Fibroblast of mammary gland (primary cell): Measurements from ENCODE around the gene TMEM52B.
"Not testable (repeated sequence)": the region's sequence is repeated elsewhere in the genome, so short reads cannot be mapped to it uniquely, and the experiment has no call there.

Source experiments
- DNase-seq: peaks from one replicate; pipeline ENCODE4 v3.0.0-alpha.2; 2010; ENCODE audit warnings: low read depth
- H3K4me3 ChIP-seq: 2 replicates; pipeline ENCODE4 v1.5.1; 2011; ENCODE audit warnings: low read depth, mild to moderate bottlenecking, low read length, moderate library complexity; ENCODE audit not compliant: control insufficient read depth
- TF ChIP-seq, protein P1 (sequence below): conservative IDR thresholded peaks from 2 replicates; pipeline ENCODE4 v1.5.1; 2011; ENCODE audit warnings: low read depth, low read length, inconsistent platforms; ENCODE audit not compliant: control insufficient read depth, insufficient read depth

TMEM52B gene

DNA sequence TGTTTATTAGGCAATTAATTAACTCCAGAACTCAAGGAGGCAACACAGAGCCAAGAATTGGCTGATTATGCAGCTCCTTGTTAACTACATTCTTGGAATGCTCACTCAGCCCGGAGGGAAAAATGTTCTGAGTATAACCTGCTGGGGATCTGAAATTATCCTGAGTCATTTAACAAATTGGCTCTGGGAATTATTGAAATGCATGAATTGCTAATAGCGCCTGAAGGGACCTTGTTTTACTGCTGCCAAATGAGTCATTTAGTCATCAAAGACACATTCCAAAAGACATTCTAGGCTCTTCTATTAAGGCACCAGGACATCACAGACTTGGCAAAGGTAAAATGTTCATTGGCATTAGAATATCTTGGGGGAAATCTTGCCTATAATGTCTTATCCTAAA, 13.0 kb downstream of the TMEM52B start:
- H3K4me3 ChIP-seq, result no peak overlapping the region
- DNase-seq, result peak; percentile 77
- TF ChIP-seq, protein P1, sequence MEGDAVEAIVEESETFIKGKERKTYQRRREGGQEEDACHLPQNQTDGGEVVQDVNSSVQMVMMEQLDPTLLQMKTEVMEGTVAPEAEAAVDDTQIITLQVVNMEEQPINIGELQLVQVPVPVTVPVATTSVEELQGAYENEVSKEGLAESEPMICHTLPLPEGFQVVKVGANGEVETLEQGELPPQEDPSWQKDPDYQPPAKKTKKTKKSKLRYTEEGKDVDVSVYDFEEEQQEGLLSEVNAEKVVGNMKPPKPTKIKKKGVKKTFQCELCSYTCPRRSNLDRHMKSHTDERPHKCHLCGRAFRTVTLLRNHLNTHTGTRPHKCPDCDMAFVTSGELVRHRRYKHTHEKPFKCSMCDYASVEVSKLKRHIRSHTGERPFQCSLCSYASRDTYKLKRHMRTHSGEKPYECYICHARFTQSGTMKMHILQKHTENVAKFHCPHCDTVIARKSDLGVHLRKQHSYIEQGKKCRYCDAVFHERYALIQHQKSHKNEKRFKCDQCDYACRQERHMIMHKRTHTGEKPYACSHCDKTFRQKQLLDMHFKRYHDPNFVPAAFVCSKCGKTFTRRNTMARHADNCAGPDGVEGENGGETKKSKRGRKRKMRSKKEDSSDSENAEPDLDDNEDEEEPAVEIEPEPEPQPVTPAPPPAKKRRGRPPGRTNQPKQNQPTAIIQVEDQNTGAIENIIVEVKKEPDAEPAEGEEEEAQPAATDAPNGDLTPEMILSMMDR, result no peak

DNA sequence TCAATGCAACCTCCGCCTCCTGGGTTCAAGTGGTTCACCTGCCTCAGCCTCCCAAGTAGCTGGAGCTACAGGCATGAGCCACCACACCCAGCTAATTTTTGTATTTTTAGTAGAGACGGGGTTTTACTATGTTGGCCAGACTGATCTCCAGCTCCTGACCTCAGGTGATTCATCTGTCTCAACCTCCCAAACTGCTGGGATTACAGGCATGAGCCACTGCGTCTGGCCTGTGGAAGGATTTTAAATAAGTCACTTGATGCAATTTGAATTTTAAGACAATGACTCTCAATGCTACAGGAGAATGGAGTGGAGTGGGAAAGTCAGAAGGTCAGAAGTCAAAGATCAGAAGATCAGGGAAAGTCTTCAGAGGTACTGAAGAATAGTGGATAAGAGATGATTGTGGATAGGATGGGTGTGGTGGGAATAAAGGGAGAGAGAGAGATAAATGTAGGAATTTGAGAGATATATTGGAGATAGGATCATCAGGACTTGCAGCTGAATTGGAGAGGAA, 15.4 kb downstream of the TMEM52B start:
- no peak overlapping the region for H3K4me3 ChIP-seq
- DNase-seq, result peak; percentile 23
- TF ChIP-seq, protein P1, result no peak

DNA sequence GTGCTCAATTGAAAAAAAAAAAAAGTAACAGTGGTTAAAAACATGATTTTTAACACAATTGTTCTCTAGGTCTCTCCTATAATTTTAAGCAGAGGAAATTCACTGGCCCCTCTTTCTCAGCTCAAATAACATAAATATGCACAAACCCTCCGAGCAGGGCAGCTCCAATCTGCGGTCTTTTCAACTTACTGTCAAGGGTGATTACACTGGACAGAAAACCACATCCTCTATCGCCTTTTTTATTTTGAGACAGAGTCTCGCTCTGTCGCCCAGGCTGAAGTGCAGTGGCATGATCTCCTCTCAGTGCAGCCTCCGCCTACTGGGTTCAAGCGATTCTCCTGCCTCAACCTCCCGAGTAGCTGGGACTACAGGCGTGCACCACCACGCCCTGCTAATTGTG, 17.4 kb downstream of the TMEM52B start:
- no peak overlapping the region for H3K4me3 ChIP-seq
- TF ChIP-seq, protein P1, result no peak
- DNase-seq, result no peak

DNA sequence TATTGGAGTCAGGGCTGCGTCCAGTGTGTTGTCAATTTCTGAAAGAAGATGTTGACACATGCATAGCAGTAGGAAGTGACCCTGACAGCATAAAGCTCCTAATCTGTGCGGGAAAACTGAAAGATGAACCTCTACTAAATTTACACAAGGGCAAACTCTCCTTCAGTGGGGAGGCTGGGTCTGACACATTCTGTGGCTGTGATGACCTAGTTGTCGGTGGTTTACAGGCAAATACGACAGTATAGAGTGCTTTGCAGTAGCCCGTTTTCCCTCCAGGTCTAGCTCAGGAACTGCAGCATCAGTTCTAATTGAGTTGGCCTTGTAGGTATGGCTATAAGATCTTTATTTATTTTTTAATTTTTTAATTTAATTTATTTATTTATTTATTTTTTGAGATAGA, 19.0 kb downstream of the TMEM52B start:
- TF ChIP-seq, protein P1, result no peak
- H3K4me3 ChIP-seq, result no peak overlapping the region
- DNase-seq, result no peak

DNA sequence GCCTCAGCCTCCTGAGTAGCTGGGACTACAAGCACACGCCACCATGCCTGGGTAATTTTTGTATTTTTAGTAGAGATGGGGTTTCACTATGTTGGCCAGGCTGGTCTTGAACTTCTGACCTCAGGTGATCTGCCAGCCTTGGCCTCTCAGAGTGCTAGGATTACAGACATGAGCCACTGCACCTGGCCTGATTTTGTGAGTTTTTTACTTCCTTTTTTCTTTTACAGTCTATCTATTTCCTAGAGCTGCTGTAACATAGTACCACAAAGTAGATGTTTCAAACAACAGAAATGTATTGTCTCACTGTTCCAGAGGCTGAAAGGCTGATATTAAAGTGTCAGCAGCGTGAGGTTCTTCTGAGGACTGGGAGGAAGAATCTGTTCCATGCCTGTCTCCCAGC, 25.7 kb downstream of the TMEM52B start:
- DNase-seq, H3K4me3 ChIP-seq: not testable (repeated sequence)

DNA sequence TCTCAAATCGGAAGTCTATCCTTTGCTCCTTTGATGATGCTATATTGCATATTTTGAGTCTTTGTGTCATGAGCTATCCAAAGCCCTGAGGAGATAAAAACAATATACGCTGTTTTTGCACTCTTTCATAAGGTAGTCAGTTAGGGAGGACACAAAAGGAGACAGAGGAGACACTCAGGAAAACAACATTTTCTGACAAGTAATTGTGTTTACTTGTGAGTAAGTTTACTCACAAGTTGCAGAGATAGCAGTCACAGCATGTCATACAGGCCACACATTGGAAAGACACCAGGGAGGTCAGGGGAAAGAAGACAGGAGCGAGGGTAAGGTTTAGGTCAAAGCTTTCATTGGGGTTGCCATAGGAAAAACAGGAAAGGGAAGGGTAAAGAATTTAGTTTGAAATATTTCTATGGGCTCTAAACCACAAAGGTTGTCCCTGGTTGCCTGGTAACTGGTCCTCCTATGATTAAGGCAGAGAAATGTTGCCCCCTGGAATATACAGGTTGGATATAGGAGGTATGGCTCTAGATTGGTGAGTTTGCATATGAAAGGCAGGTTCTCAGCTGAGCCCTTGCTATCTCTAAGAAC, 26.5 kb downstream of the TMEM52B start:
- TF ChIP-seq, protein P1, result no peak
- no peak for DNase-seq
- H3K4me3 ChIP-seq, result no peak overlapping the region

DNA sequence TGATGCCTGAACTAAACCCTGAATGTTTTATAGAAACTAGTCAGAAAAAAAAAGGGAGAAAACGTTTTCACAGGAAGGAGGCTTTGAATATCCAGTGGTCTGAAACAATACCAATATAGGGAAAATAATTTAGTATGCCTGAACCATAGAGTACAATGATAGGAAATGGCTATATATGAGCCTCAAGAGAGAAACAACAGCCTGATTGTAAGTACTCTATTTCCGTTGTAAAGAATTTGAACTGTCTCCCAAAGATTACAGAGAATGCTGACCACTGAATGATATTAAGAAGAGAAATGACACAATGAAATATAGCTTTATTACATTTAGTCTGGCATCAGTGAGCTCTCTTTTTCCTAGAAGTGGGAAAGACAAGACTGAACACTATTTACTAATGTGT, 28.3 kb downstream of the TMEM52B start:
- TF ChIP-seq, protein P1, result no peak
- no peak for DNase-seq
- H3K4me3 ChIP-seq, result no peak overlapping the region
